IPS-18c (cell line): ENCODE measurements around the gene CPNE1.
A peak's percentile ranks its signal among the peaks of the same experiment; 100 is the strongest.

Source experiments
- H3K4me3 ChIP-seq: 2 replicates; pipeline ENCODE4 v1.7.0; 2013; ENCODE audit warnings: low read depth, mild to moderate bottlenecking, low read length, moderate library complexity; ENCODE audit not compliant: insufficient read depth
- H3K9me3 ChIP-seq: one replicate; pipeline ENCODE4 v1.6.1; 2013; ENCODE audit warnings: mild to moderate bottlenecking, low read length, moderate library complexity; ENCODE audit not compliant: control insufficient read depth, insufficient read depth

Gene CPNE1

GRCh38 chr20:35616465-35617396, 48.0 kb downstream of the CPNE1 start:
- Histone ChIP-seq H3K9me3 (no peaks in the 10 kb centered on the region), H3K4me3 (peak overlapping the region; percentile 40; the same call in 1 of the 2 replicates)

GRCh38 chr20:35615667-35616464, 48.8 kb downstream of the CPNE1 start, which contains the start of gene SPAG4:
TSS of gene SPAG4 (plus strand) at chr20:35615829. CDS start at chr20:35616004, 175 bp downstream.
- Histone ChIP-seq H3K9me3 (no peaks in the 10 kb centered on the region), H3K4me3 (peak within 1 kb of the TSS; percentile 64)

GRCh38 chr20:35611482-35611881, 53.2 kb downstream of the CPNE1 start:
- H3K9me3 ChIP-seq, result no peaks in the 10 kb centered on the region
- H3K4me3 ChIP-seq, result no peak overlapping the region

GRCh38 chr20:35610833-35611427, 53.8 kb downstream of the CPNE1 start:
- no peak overlapping the region for H3K4me3 ChIP-seq
- H3K9me3 ChIP-seq, result no peaks in the 10 kb centered on the region

- H3K9me3 ChIP-seq, result no peaks in the 10 kb centered on the region
- no peak overlapping the region for H3K4me3 ChIP-seq
These were observed 57.5 kb downstream of the CPNE1 start for GRCh38 chr20:35607003-35607735.

GRCh38 chr20:35606127-35606526, 58.6 kb downstream of the CPNE1 start:
- no peak overlapping the region for H3K4me3 ChIP-seq
- H3K9me3 ChIP-seq, result no peaks in the 10 kb centered on the region

GRCh38 chr20:35604449-35604747, 60.3 kb downstream of the CPNE1 start:
- no peaks in the 10 kb centered on the region for H3K9me3 ChIP-seq

GRCh38 chr20:35603695-35604448, 60.8 kb downstream of the CPNE1 start:
- Histone ChIP-seq H3K9me3 (no peaks in the 10 kb centered on the region), H3K4me3 (no peak overlapping the region)

More at GRCh38 chr20:35604449-35604747, 60.3 kb downstream of the CPNE1 start:
- no peak overlapping the region for H3K4me3 ChIP-seq

- no peak overlapping the region for H3K4me3 ChIP-seq
- no peaks in the 10 kb centered on the region for H3K9me3 ChIP-seq
These were observed 61.7 kb downstream of the CPNE1 start for GRCh38 chr20:35602851-35603495.

- Histone ChIP-seq H3K4me3 (peak overlapping the region; percentile 77), H3K9me3 (no peaks in the 10 kb centered on the region)
These were observed 62.7 kb downstream of the CPNE1 start for GRCh38 chr20:35601990-35602389.

- Histone ChIP-seq H3K9me3 (no peaks in the 10 kb centered on the region), H3K4me3 (peak overlapping the region; percentile 77)
These were observed 63.4 kb downstream of the CPNE1 start for GRCh38 chr20:35600993-35601973.

GRCh38 chr20:35600176-35600992, 64.3 kb downstream of the CPNE1 start:
- peak overlapping the region; percentile 77 for H3K4me3 ChIP-seq
- H3K9me3 ChIP-seq, result no peaks in the 10 kb centered on the region

GRCh38 chr20:35599776-35600120, 65.0 kb downstream of the CPNE1 start:
- H3K4me3 ChIP-seq, result no peak overlapping the region
- no peaks in the 10 kb centered on the region for H3K9me3 ChIP-seq
